K562 (cell line): Measurements from ENCODE around the gene ZGLP1. TPM values are rescaled to one million over a fixed set of nuclear protein-coding genes. Genes with fewer than 3 reads are reported as not detected.

Experiments
- ADNP ChIP-seq: fragments of 200-800 bp; sonication (Bioruptor generic); IDR thresholded peaks from 2 replicates; pipeline ENCODE4 v1.6.1; 2016; ENCODE audit warnings: missing genetic modification characterization, missing compliant biosample characterization
- ASH1L ChIP-seq: fragments of 450-650 bp; IDR thresholded peaks from 2 replicates; pipeline ENCODE4 v1.6.1; 2018; ENCODE audit warnings: borderline replicate concordance, mild to moderate bottlenecking, low read depth; ENCODE audit not compliant: partially characterized antibody
- CBX8 ChIP-seq: fragments of 200-600 bp; sonication (generic); IDR thresholded peaks from 2 replicates; pipeline ENCODE4 v1.6.1; 2012; ENCODE audit warnings: borderline replicate concordance, mixed run types, low read depth, mild to moderate bottlenecking, moderate library complexity, mixed read lengths, low read length, control low read depth, inconsistent platforms; ENCODE audit not compliant: poor library complexity, severe bottlenecking; ENCODE audit errors: extremely low read depth
- CCNT2 ChIP-seq: IDR thresholded peaks from 2 replicates; pipeline ENCODE4 v1.6.1; 2011; ENCODE audit warnings: borderline replicate concordance, low read depth, mild to moderate bottlenecking, moderate library complexity, mixed read lengths, low read length; ENCODE audit not compliant: insufficient read length; ENCODE audit errors: extremely low read depth
- CREBBP ChIP-seq: IDR thresholded peaks from one replicate; pipeline ENCODE4 v1.6.1; 2012; ENCODE audit warnings: low read depth, mild to moderate bottlenecking, control low read depth, inconsistent platforms, low read length
- ERF ChIP-seq: fragments of 450-650 bp; formaldehyde crosslinking; IDR thresholded peaks from 2 replicates; pipeline ENCODE4 v1.4.0; 2020; ENCODE audit warnings: mild to moderate bottlenecking, mixed read lengths
- GABPA ChIP-seq: fragments of 200-800 bp; sonication (Bioruptor generic); conservative IDR thresholded peaks from 2 replicates; pipeline ENCODE4 v1.6.1; 2016; ENCODE audit warnings: low read depth, missing genetic modification characterization, missing compliant biosample characterization
- HCFC1 ChIP-seq: IDR thresholded peaks from 2 replicates; pipeline ENCODE4 v1.6.1; 2012; ENCODE audit warnings: low read depth, low read length, improper control_type of control experiment
- HIVEP1 ChIP-seq: fragments of 250-450 bp; sonication (Bioruptor Pico); IDR thresholded peaks from 2 replicates; pipeline ENCODE4 v1.4.0; 2020; ENCODE audit warnings: mild to moderate bottlenecking
- HMG20B ChIP-seq: fragments of 250-450 bp; sonication (Bioruptor Pico); IDR thresholded peaks from 2 replicates; pipeline ENCODE4 v1.5.0; 2021; ENCODE audit warnings: mild to moderate bottlenecking
- HNRNPUL1 ChIP-seq: fragments of 200-400 bp; formaldehyde crosslinking; IDR thresholded peaks from 2 replicates; pipeline ENCODE4 v1.6.1; 2017; ENCODE audit warnings: low read length
- KAT8 ChIP-seq: fragments of 450-650 bp; IDR thresholded peaks from 2 replicates; pipeline ENCODE4 v1.6.1; 2016; ENCODE audit warnings: low read depth, mild to moderate bottlenecking
- OTX1 ChIP-seq: fragments of 450-650 bp; formaldehyde crosslinking; IDR thresholded peaks from 2 replicates; pipeline ENCODE4 v1.4.0; 2022; ENCODE audit warnings: mild to moderate bottlenecking
- POLR2A ChIP-seq: fragments of 450-650 bp; conservative IDR thresholded peaks from 2 replicates; pipeline ENCODE4 v1.6.1; 2016
- RBM39 ChIP-seq: fragments of 200-400 bp; formaldehyde crosslinking; optimal IDR thresholded peaks from 2 replicates; pipeline ENCODE3; 2018; ENCODE audit warnings: low read depth, low read length
- RNF2 ChIP-seq: sonication (generic); IDR thresholded peaks from 2 replicates; pipeline ENCODE4 v1.6.1; 2016
- SLC30A9 ChIP-seq: fragments of 250-450 bp; sonication (Bioruptor Pico); IDR thresholded peaks from 2 replicates; pipeline ENCODE4 v1.8.0; 2022; ENCODE audit warnings: mild to moderate bottlenecking, moderate library complexity
- SMAD4 ChIP-seq: fragments of 250-450 bp; sonication (Bioruptor Pico); conservative IDR thresholded peaks from 2 replicates; pipeline ENCODE4 v1.8.0; 2021; ENCODE audit warnings: inconsistent platforms, mild to moderate bottlenecking, moderate library complexity
- SMARCB1 ChIP-seq: IDR thresholded peaks from 2 replicates; pipeline ENCODE4 v1.6.1; 2011; ENCODE audit warnings: improper control_type of control experiment, low read depth; ENCODE audit not compliant: insufficient read length
- SREBF1 ChIP-seq: fragments of 150-350 bp; IDR thresholded peaks from 2 replicates; pipeline ENCODE4 v1.6.1; 2014; ENCODE audit warnings: antibody characterized with exemption, low read depth, low read length, borderline replicate concordance
- SRF ChIP-seq, 2 experiments: fragments of 250-450, 450-650 bp in 1 of 2; sonication (Bioruptor Pico) in 1 of 2; sonication (generic) in 1 of 2; formaldehyde crosslinking; IDR thresholded peaks; 2 replicates each; pipeline versions ENCODE4 v1.5.0 to v1.5.1; 2020 to 2022; ENCODE audit warnings: mild to moderate bottlenecking in 1 of 2, missing genetic modification reagents in 1 of 2
- WHSC1 ChIP-seq: IDR thresholded peaks from one replicate; pipeline ENCODE4 v1.6.1; 2012; ENCODE audit warnings: low read length, control low read depth, inconsistent platforms
- XRCC5 ChIP-seq: fragments of 200-400 bp; formaldehyde crosslinking; IDR thresholded peaks from 2 replicates; pipeline ENCODE4 v1.6.1; 2017; ENCODE audit warnings: low read depth, mild to moderate bottlenecking, low read length
- ZNF165 ChIP-seq: fragments of 250-450 bp; sonication (Bioruptor Pico); IDR thresholded peaks from 2 replicates; pipeline ENCODE4 v1.4.0; 2020; ENCODE audit warnings: borderline replicate concordance
- ZNF274 ChIP-seq: IDR thresholded peaks from 2 replicates; pipeline ENCODE4 v1.6.1; 2011; ENCODE audit warnings: low read depth, mild to moderate bottlenecking, low read length, moderate library complexity, borderline replicate concordance
- ZNF507 ChIP-seq: conservative IDR thresholded peaks from 2 replicates; pipeline ENCODE4 v1.6.1; 2017; ENCODE audit warnings: missing genetic modification characterization, missing compliant biosample characterization
- ZNF57 ChIP-seq: fragments of 450-650 bp; formaldehyde crosslinking; IDR thresholded peaks from 2 replicates; pipeline ENCODE4 v1.4.0; 2020; ENCODE audit warnings: mild to moderate bottlenecking, moderate library complexity
- ZNF764 ChIP-seq: fragments of 250-450 bp; sonication (Bioruptor Pico); IDR thresholded peaks from 2 replicates; pipeline ENCODE4 v1.4.0; 2020; ENCODE audit warnings: low read depth, mild to moderate bottlenecking, moderate library complexity
- polyA plus RNA-seq, 8 experiments: library from polyadenylated mRNA; depleted of rRNA in 4 of 8; stranded (reverse) in 5 of 8; unstranded in 3 of 8; fragments of >200 nt; fragmentation: Nextera tagmentation in 2 of 8; fragmentation: Illumina TruSeq in 1 of 8; extraction: Ambion mirVana in 2 of 8; extraction: Trizol in 1 of 8; gene quantifications; 2 replicates each; pipeline versions ENCODE4 v1.2.1 to v1.2.3, GENCODE V29; 2011 to 2014; ENCODE audit warnings: inconsistent platforms in 1 of 8, missing spikeins in 1 of 8
- total RNA-seq, 7 experiments: library from RNA; depleted of rRNA in 6 of 7; stranded (reverse); fragments of >200 nt in 6 of 7; fragmentation: Illumina TruSeq in 2 of 7; extraction: Trizol in 2 of 7; gene quantifications; 2 replicates each; pipeline versions ENCODE4 v1.2.1 to v1.2.3, GENCODE V29; 2011 to 2021; ENCODE audit warnings: low replicate concordance in 1 of 7
- TF ChIP-seq, protein P1 (sequence below): IDR thresholded peaks from 2 replicates; pipeline ENCODE4 v1.6.1; 2011; ENCODE audit not compliant: insufficient read length; ENCODE audit errors: extremely low read depth
- TF ChIP-seq, protein P2 (sequence below), 2 experiments: IDR thresholded peaks; 2 replicates each; pipeline ENCODE4 v1.6.1; 2012; ENCODE audit warnings: improper control_type of control experiment in 2 of 2, low read depth in 2 of 2, low read length in 2 of 2, borderline replicate concordance in 1 of 2

Gene ZGLP1
- total and polyA plus RNA-seq, 9 of the 15 experiments (the other 6 are each of a cell fraction or from before 2014, with no cell fraction given), result 0.24 to 4.5 (median 2.2) TPM

DNA sequence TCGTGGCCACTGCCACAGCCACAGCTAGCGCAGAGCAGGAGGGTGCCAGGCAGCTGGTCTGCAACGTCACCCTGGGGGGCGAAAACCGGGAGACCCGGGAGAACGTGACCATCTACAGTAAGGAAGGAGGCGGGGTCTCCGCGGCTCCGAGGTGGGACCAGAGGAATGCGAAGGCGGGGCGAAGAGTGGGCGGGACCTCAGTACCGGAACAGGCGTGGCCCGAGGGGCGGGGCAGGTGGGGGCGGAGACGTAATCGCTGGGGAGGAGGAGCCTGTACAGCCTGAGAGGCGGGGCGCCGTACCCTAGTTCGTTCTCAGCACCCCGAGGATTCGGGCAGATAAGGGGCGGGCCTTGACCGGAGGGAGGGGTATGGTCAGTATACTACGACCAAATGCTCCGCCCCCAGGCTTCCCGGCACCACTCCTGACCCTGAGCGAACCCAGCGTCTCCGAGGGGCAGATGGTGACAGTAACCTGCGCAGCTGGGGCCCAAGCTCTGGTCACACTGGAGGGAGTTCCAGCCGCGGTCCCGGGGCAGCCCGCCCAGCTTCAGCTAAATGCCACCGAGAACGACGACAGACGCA, 17.3 kb downstream of the ZGLP1 start (continued):
- TF ChIP-seq SRF (CRISPR knock-in tag; IDR thresholded peaks at IDR 0.05) (peak in 1 of 2 experiments; percentile 82; a peak in 2 of 4 replicates), SMAD4 (CRISPR knock-in tag) (no peak), RNF2 (no peak), SREBF1 (no peak), HMG20B (CRISPR knock-in tag) (no peak), OTX1 (CRISPR knock-in tag) (no peak), GABPA (tag) (peak; percentile 79), HCFC1 (no peak), HNRNPUL1 (no peak), ZNF57 (0 out of 2 replicates have a peak, but pooled peaks have one; percentile 48), RBM39 (no peak), WHSC1 (no peak), ZNF274 (no peak), ZNF507 (tag) (no peak), SMARCB1 (no peak), SLC30A9 (CRISPR knock-in tag) (no peak), XRCC5 (no peak), ASH1L (no peak), KAT8 (no peak), CREBBP (no peak), ERF (CRISPR knock-in tag) (peak; percentile 78), ZNF165 (CRISPR knock-in tag) (no peak), CCNT2 (peak; percentile 51), CBX8 (no peak), POLR2A (peak; percentile 65), HIVEP1 (CRISPR knock-in tag) (no peak), ADNP (tag) (no peak), ZNF764 (CRISPR knock-in tag) (no peak)
- TF ChIP-seq, protein P1, sequence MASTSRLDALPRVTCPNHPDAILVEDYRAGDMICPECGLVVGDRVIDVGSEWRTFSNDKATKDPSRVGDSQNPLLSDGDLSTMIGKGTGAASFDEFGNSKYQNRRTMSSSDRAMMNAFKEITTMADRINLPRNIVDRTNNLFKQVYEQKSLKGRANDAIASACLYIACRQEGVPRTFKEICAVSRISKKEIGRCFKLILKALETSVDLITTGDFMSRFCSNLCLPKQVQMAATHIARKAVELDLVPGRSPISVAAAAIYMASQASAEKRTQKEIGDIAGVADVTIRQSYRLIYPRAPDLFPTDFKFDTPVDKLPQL, result no peak
- TF ChIP-seq, protein P2, sequence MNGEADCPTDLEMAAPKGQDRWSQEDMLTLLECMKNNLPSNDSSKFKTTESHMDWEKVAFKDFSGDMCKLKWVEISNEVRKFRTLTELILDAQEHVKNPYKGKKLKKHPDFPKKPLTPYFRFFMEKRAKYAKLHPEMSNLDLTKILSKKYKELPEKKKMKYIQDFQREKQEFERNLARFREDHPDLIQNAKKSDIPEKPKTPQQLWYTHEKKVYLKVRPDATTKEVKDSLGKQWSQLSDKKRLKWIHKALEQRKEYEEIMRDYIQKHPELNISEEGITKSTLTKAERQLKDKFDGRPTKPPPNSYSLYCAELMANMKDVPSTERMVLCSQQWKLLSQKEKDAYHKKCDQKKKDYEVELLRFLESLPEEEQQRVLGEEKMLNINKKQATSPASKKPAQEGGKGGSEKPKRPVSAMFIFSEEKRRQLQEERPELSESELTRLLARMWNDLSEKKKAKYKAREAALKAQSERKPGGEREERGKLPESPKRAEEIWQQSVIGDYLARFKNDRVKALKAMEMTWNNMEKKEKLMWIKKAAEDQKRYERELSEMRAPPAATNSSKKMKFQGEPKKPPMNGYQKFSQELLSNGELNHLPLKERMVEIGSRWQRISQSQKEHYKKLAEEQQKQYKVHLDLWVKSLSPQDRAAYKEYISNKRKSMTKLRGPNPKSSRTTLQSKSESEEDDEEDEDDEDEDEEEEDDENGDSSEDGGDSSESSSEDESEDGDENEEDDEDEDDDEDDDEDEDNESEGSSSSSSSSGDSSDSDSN (IDR thresholded peaks at IDR 0.05; ENCODE audit: borderline replicate concordance in 1 of 2, low read depth in 2 of 2, low read length in 2 of 2), result no peak
